GM23338 (cell line): ENCODE data around the gene PJA1. TPM values are rescaled to one million over a fixed set of nuclear protein-coding genes. Genes with fewer than 3 reads are reported as not detected.

Experiments used
- ATAC-seq: fragments of 200-7000 bp; cut with Tn5 transposase; 3 replicates; pipeline ENCODE4 v1.9.1; 2020
- DNase-seq: peaks from one replicate; pipeline ENCODE4 v3.0.0-alpha.2; 2015; ENCODE audit warnings: low spot score
- H2AFZ ChIP-seq: fragments of 200-600 bp; sonication (generic); 2 replicates; pipeline ENCODE4 v1.8.0; 2016; ENCODE audit warnings: antibody characterized with exemption, mild to moderate bottlenecking, moderate library complexity
- H3F3A ChIP-seq: fragments of 200-600 bp; sonication (generic); replicated peaks from 2 replicates; pipeline ENCODE4 v1.8.0; 2017; ENCODE audit warnings: antibody characterized with exemption, mixed run types, low read depth
- H3K27ac ChIP-seq: fragments of 200-600 bp; sonication (generic); 2 replicates; pipeline ENCODE4 v1.6.1; 2016; ENCODE audit warnings: low read depth
- H3K27me3 ChIP-seq: fragments of 200-600 bp; sonication (generic); 2 replicates; pipeline ENCODE4 v1.8.0; 2016; ENCODE audit warnings: mild to moderate bottlenecking, mixed run types, moderate library complexity; ENCODE audit not compliant: insufficient read depth
- H3K36me3 ChIP-seq: fragments of 200-600 bp; sonication (generic); 2 replicates; pipeline ENCODE4 v1.8.0; 2016; ENCODE audit warnings: mild to moderate bottlenecking; ENCODE audit not compliant: insufficient read depth
- H3K4me1 ChIP-seq: fragments of 200-600 bp; sonication (generic); 2 replicates; pipeline ENCODE4 v1.8.0; 2016; ENCODE audit warnings: mild to moderate bottlenecking, moderate library complexity; ENCODE audit not compliant: insufficient read depth
- H3K4me2 ChIP-seq: fragments of 200-600 bp; sonication (generic); 2 replicates; pipeline ENCODE4 v1.7.1; 2017; ENCODE audit warnings: mixed run types
- H3K4me3 ChIP-seq: fragments of 200-600 bp; sonication (generic); 2 replicates; pipeline ENCODE4 v1.6.1; 2016; ENCODE audit warnings: mixed run types
- H3K79me2 ChIP-seq: fragments of 200-600 bp; sonication (generic); replicated peaks from 2 replicates; pipeline ENCODE4 v1.8.0; 2017; ENCODE audit warnings: mild to moderate bottlenecking; ENCODE audit not compliant: insufficient read depth
- H3K9me2 ChIP-seq: fragments of 200-600 bp; sonication (generic); 2 replicates; pipeline ENCODE4 v1.8.0; 2017; ENCODE audit not compliant: insufficient read depth
- H4K20me1 ChIP-seq: fragments of 200-600 bp; sonication (generic); replicated peaks from 2 replicates; pipeline ENCODE4 v1.8.0; 2017; ENCODE audit warnings: mild to moderate bottlenecking; ENCODE audit not compliant: insufficient read depth
- H3K27ac Mint-ChIP-seq: 2 replicates; pipeline ENCODE4 v1.8.0; 2020; ENCODE audit warnings: inconsistent platforms, mild to moderate bottlenecking, moderate library complexity, mixed read lengths
- H3K27me3 Mint-ChIP-seq: 3 replicates; pipeline ENCODE4 v1.8.0; 2022; ENCODE audit warnings: low read depth, mild to moderate bottlenecking, moderate library complexity, mixed read lengths, inconsistent platforms; ENCODE audit not compliant: insufficient read depth, poor library complexity
- H3K36me3 Mint-ChIP-seq: 3 replicates; pipeline ENCODE4 v1.8.0; 2021; ENCODE audit warnings: low read depth, mild to moderate bottlenecking, inconsistent platforms, moderate library complexity, mixed read lengths
- H3K4me1 Mint-ChIP-seq: 3 replicates; pipeline ENCODE4 v1.8.0; 2020; ENCODE audit warnings: mild to moderate bottlenecking, inconsistent platforms, mixed read lengths
- H3K4me3 Mint-ChIP-seq: 3 replicates; pipeline ENCODE4 v1.8.0; 2021; ENCODE audit warnings: moderate library complexity, mild to moderate bottlenecking, inconsistent platforms, mixed read lengths
- H3K9me3 Mint-ChIP-seq: 3 replicates; pipeline ENCODE4 v1.8.0; 2020; ENCODE audit warnings: moderate library complexity, mild to moderate bottlenecking, inconsistent platforms, mixed read lengths
- EZH2 ChIP-seq: fragments of 200-600 bp; sonication (generic); IDR thresholded peaks from one replicate; pipeline ENCODE4 v1.8.0; 2017; ENCODE audit warnings: antibody characterized with exemption, mild to moderate bottlenecking, low read depth; ENCODE audit not compliant: unreplicated experiment
- EZH2phosphoT487 ChIP-seq: fragments of 200-600 bp; sonication (generic); IDR thresholded peaks from one replicate; pipeline ENCODE4 v1.8.1; 2018; ENCODE audit warnings: antibody characterized with exemption; ENCODE audit not compliant: unreplicated experiment
- NANOG ChIP-seq: IDR thresholded peaks from 2 replicates; pipeline ENCODE4 v1.6.1; 2016; ENCODE audit warnings: antibody characterized with exemption, borderline replicate concordance
- POLR2AphosphoS5 ChIP-seq: IDR thresholded peaks from 2 replicates; pipeline ENCODE4 v1.6.1; 2016; ENCODE audit warnings: antibody characterized with exemption, low read depth
- STAT1 ChIP-seq: IDR thresholded peaks from one replicate; pipeline ENCODE4 v1.6.1; 2016; ENCODE audit warnings: antibody characterized with exemption; ENCODE audit not compliant: unreplicated experiment
- long read RNA-seq: library from polyadenylated mRNA; unstranded; transcript quantifications from one replicate; pipeline ENCODE4 v2.0.0, GENCODE V29; 2020; ENCODE audit not compliant: unreplicated experiment
- polyA plus RNA-seq: library from polyadenylated mRNA; unstranded; fragments of >200 nt; fragmentation: Nextera tagmentation; extraction: Ambion mirVana; gene quantifications from 2 replicates; pipeline ENCODE4 v1.2.1, GENCODE V29; 2016
- total RNA-seq: library from RNA; depleted of rRNA; stranded (reverse); fragments of >200 nt; shearing (Covaris generic); gene quantifications from 2 replicates; pipeline ENCODE4 v1.2.3, GENCODE V29; 2014; rRNA removed
- TF ChIP-seq, protein P1 (sequence below): IDR thresholded peaks from 2 replicates; pipeline ENCODE4 v1.6.1; 2016; ENCODE audit warnings: antibody characterized with exemption
- TF ChIP-seq, protein P2 (sequence below): IDR thresholded peaks from one replicate; pipeline ENCODE4 v1.6.1; 2018; ENCODE audit warnings: antibody characterized with exemption; ENCODE audit not compliant: unreplicated experiment
- TF ChIP-seq, protein P3 (sequence below), 2 experiments: fragments of 200-600 bp in 1 of 2; sonication (generic) in 1 of 2; conservative IDR thresholded peaks; 2 replicates each; pipeline versions ENCODE4 v1.5.1 to v1.6.1; 2016 to 2017; ENCODE audit warnings: antibody characterized with exemption in 2 of 2, low read depth in 2 of 2, mild to moderate bottlenecking in 2 of 2, moderate library complexity in 1 of 2

Gene PJA1, protein sequence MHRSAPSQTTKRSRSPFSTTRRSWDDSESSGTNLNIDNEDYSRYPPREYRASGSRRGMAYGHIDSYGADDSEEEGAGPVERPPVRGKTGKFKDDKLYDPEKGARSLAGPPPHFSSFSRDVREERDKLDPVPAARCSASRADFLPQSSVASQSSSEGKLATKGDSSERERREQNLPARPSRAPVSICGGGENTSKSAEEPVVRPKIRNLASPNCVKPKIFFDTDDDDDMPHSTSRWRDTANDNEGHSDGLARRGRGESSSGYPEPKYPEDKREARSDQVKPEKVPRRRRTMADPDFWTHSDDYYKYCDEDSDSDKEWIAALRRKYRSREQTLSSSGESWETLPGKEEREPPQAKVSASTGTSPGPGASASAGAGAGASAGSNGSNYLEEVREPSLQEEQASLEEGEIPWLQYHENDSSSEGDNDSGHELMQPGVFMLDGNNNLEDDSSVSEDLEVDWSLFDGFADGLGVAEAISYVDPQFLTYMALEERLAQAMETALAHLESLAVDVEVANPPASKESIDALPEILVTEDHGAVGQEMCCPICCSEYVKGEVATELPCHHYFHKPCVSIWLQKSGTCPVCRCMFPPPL
- total RNA-seq, result 30.9 and 31.3 TPM in 2 replicates
- polyA plus RNA-seq, result 20.7 and 25.2 TPM in 2 replicates
- long read RNA-seq, transcript PJA1-201 (2 exons, 2,755 nt), result minor isoform, 5 of 28 reads
- long read RNA-seq, transcript PJA1-202 (2 exons, 2,672 nt), result major isoform, 16 of 28 reads
- long read RNA-seq, partial matches to known transcripts, result 0 of 28 reads
- long read RNA-seq, other reads (novel, unspliced or antisense), result 2 of 28 reads

DNA sequence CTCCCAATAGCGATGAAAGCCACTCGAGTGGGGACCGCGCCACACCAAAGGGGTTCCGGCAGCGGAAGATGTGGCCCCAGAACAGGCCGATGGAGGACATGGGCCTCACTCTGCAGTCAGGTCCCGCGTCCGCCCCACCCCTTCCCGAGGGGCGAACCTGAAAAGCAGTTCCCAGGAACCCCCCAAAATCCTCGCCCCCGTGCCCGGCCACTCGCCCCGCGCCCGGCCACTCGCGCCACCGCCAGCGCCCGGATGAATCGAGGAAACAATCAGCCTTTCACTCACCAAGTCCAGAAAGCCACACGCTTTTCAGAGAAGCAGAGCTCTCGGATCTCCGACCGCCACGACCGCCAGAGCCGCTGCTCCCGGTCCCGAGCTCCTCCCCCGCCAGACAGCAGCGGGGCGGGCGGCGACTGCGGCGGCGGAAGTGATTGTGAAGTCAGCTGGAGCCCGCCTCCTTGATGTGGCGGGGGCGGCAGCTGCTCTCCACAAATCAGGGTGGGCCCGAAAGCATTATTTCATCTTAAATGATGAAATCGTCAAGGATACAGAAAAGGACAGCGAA, at the start of gene PJA1:
PJA1 (minus strand) TSS at position 367 of the 565 bp plus-strand sequence. CDS start 2,380 bp downstream, outside the sequence.
- H3K4me3 ChIP-seq, result peak within 1 kb of the TSS; percentile 69
- H3K79me2 ChIP-seq, result peaks cover 9% of the 10 kb centered on the region
- H2AFZ ChIP-seq, result peak within 1 kb of the TSS; percentile 39; the same call in 1 of the 2 replicates
- H4K20me1 ChIP-seq, result no peaks in the 10 kb centered on the region
- H3K4me1 ChIP-seq, result no peaks in the 10 kb centered on the region
- no peak within 1 kb of the TSS for H3K27ac ChIP-seq
- peaks cover 20% of the 10 kb centered on the region for H3K4me1 Mint-ChIP-seq
- H3K36me3 ChIP-seq, result no peaks in the 10 kb centered on the region
- H3K9me2 ChIP-seq, result no peaks in the 10 kb centered on the region
- DNase-seq (peak; percentile 64), ATAC-seq (peak; percentile 92)
- no peak for TF ChIP-seq EZH2
- TF ChIP-seq POLR2AphosphoS5, result peak; percentile 54
- no peaks in the 10 kb centered on the region for H3F3A ChIP-seq
- peaks cover 32% of the 10 kb centered on the region for H3K36me3 Mint-ChIP-seq
- peak within 1 kb of the TSS; percentile 80 for H3K4me2 ChIP-seq
- peak within 1 kb of the TSS; percentile 79 for H3K4me3 Mint-ChIP-seq
- H3K27me3 ChIP-seq, result no peaks in the 10 kb centered on the region
- H3K9me3 Mint-ChIP-seq, result peaks cover 2% of the 10 kb centered on the region; the same call in 1 of the 3 replicates
- H3K27me3 Mint-ChIP-seq, result peaks cover 2% of the 10 kb centered on the region
- no peak within 1 kb of the TSS; the same call in 1 of the 2 replicates for H3K27ac Mint-ChIP-seq

GRCh38 chrX:69214463-69214862, 49.2 kb upstream of the PJA1 start:
- Histone ChIP-seq H3K36me3 (no peaks in the 10 kb centered on the region), H3K4me2 (no peak overlapping the region), H3K9me2 (no peaks in the 10 kb centered on the region), H4K20me1 (no peaks in the 10 kb centered on the region), H3K4me1 (no peaks in the 10 kb centered on the region), H2AFZ (no peak overlapping the region), H3K4me3 (no peak overlapping the region), H3K27me3 (no peaks in the 10 kb centered on the region), H3F3A (no peaks in the 10 kb centered on the region), H3K27ac (no peak overlapping the region), H3K79me2 (no peaks in the 10 kb centered on the region)
- no peak for DNase-seq
- H3K27ac Mint-ChIP-seq, result no peak overlapping the region; the same call in 1 of the 2 replicates
- H3K9me3 Mint-ChIP-seq, result no peaks in the 10 kb centered on the region; the same call in 2 of the 3 replicates
- H3K4me1 Mint-ChIP-seq, result no peaks in the 10 kb centered on the region; the same call in 2 of the 3 replicates
- H3K27me3 Mint-ChIP-seq, result peaks cover 2% of the 10 kb centered on the region
- TF ChIP-seq, protein P1, sequence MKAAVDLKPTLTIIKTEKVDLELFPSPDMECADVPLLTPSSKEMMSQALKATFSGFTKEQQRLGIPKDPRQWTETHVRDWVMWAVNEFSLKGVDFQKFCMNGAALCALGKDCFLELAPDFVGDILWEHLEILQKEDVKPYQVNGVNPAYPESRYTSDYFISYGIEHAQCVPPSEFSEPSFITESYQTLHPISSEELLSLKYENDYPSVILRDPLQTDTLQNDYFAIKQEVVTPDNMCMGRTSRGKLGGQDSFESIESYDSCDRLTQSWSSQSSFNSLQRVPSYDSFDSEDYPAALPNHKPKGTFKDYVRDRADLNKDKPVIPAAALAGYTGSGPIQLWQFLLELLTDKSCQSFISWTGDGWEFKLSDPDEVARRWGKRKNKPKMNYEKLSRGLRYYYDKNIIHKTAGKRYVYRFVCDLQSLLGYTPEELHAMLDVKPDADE, result no peak
- no peak overlapping the region for H3K4me3 Mint-ChIP-seq
- no peaks in the 10 kb centered on the region for H3K36me3 Mint-ChIP-seq
- ATAC-seq, result no peak

- Histone ChIP-seq H3K4me1 (no peaks in the 10 kb centered on the region), H3K9me2 (no peaks in the 10 kb centered on the region), H3F3A (no peaks in the 10 kb centered on the region), H3K79me2 (no peaks in the 10 kb centered on the region), H4K20me1 (no peaks in the 10 kb centered on the region), H3K27me3 (no peaks in the 10 kb centered on the region), H2AFZ (no peak overlapping the region), H3K27ac (no peak overlapping the region), H3K36me3 (no peaks in the 10 kb centered on the region), H3K4me2 (no peak overlapping the region), H3K4me3 (no peak overlapping the region)
- H3K4me3 Mint-ChIP-seq, result no peak overlapping the region
- no peaks in the 10 kb centered on the region for H3K36me3 Mint-ChIP-seq
- ATAC-seq (no peak), DNase-seq (no peak)
- H3K27me3 Mint-ChIP-seq, result peaks cover 2% of the 10 kb centered on the region
- H3K27ac Mint-ChIP-seq, result no peak overlapping the region
- H3K4me1 Mint-ChIP-seq, result no peaks in the 10 kb centered on the region; the same call in 2 of the 3 replicates
- no peaks in the 10 kb centered on the region; the same call in 2 of the 3 replicates for H3K9me3 Mint-ChIP-seq
- TF ChIP-seq, protein P2, sequence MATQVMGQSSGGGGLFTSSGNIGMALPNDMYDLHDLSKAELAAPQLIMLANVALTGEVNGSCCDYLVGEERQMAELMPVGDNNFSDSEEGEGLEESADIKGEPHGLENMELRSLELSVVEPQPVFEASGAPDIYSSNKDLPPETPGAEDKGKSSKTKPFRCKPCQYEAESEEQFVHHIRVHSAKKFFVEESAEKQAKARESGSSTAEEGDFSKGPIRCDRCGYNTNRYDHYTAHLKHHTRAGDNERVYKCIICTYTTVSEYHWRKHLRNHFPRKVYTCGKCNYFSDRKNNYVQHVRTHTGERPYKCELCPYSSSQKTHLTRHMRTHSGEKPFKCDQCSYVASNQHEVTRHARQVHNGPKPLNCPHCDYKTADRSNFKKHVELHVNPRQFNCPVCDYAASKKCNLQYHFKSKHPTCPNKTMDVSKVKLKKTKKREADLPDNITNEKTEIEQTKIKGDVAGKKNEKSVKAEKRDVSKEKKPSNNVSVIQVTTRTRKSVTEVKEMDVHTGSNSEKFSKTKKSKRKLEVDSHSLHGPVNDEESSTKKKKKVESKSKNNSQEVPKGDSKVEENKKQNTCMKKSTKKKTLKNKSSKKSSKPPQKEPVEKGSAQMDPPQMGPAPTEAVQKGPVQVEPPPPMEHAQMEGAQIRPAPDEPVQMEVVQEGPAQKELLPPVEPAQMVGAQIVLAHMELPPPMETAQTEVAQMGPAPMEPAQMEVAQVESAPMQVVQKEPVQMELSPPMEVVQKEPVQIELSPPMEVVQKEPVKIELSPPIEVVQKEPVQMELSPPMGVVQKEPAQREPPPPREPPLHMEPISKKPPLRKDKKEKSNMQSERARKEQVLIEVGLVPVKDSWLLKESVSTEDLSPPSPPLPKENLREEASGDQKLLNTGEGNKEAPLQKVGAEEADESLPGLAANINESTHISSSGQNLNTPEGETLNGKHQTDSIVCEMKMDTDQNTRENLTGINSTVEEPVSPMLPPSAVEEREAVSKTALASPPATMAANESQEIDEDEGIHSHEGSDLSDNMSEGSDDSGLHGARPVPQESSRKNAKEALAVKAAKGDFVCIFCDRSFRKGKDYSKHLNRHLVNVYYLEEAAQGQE, result no peak
- TF ChIP-seq, protein P3, sequence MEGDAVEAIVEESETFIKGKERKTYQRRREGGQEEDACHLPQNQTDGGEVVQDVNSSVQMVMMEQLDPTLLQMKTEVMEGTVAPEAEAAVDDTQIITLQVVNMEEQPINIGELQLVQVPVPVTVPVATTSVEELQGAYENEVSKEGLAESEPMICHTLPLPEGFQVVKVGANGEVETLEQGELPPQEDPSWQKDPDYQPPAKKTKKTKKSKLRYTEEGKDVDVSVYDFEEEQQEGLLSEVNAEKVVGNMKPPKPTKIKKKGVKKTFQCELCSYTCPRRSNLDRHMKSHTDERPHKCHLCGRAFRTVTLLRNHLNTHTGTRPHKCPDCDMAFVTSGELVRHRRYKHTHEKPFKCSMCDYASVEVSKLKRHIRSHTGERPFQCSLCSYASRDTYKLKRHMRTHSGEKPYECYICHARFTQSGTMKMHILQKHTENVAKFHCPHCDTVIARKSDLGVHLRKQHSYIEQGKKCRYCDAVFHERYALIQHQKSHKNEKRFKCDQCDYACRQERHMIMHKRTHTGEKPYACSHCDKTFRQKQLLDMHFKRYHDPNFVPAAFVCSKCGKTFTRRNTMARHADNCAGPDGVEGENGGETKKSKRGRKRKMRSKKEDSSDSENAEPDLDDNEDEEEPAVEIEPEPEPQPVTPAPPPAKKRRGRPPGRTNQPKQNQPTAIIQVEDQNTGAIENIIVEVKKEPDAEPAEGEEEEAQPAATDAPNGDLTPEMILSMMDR (conservative IDR thresholded peaks at IDR 0.05; ENCODE audit: low read depth in 2 of 2), result no peak
- TF ChIP-seq NANOG, result no peak
- TF ChIP-seq, protein P1, result no peak
- TF ChIP-seq EZH2phosphoT487, result no peak
- no peak for TF ChIP-seq STAT1
Measured at GRCh38 chrX:69211701-69212100, 46.4 kb upstream of the PJA1 start.
